ENCODE results near the gene PAIP2B. TPM values are rescaled to one million over a fixed set of nuclear protein-coding genes. Genes with fewer than 3 reads are reported as not detected.
"Not testable (repeated sequence)": the region's sequence is repeated elsewhere in the genome, so short reads cannot be mapped to it uniquely, and the experiment has no call there.

PAIP2B gene
- total RNA-seq, 6 experiments from 2014 or later = 0.11 to 0.40 (median 0.20) TPM

GRCh38 chr2:71190656-71191569, 36.0 kb downstream of the PAIP2B start:
- H3K4me1 Mint-ChIP-seq (ENCODE audit: low read depth) = no peaks in the 10 kb centered on the region
- H3K27ac Mint-ChIP-seq = no peak overlapping the region
- TF ChIP-seq CTCF (IDR thresholded peaks at IDR 0.05) = peak; percentile 55
- no peaks in the 10 kb centered on the region for H3K36me3 Mint-ChIP-seq (ENCODE audit: low read depth)
- DNase-seq = peak; percentile 16
- peaks cover 15% of the 10 kb centered on the region for H3K27me3 Mint-ChIP-seq (ENCODE audit: insufficient read depth)
- H3K4me3 Mint-ChIP-seq = no peak overlapping the region
- H3K9me3 Mint-ChIP-seq = peaks cover 2% of the 10 kb centered on the region; the same call in 1 of the 2 replicates

- Mint-ChIP-seq H3K9me3 (no peaks in the 10 kb centered on the region), H3K27me3 (ENCODE audit: insufficient read depth) (peaks cover 14% of the 10 kb centered on the region), H3K4me1 (ENCODE audit: low read depth) (peaks cover 12% of the 10 kb centered on the region), H3K4me3 (no peak overlapping the region), H3K36me3 (ENCODE audit: low read depth) (no peaks in the 10 kb centered on the region), H3K27ac (no peak overlapping the region)
- TF ChIP-seq CTCF (IDR thresholded peaks at IDR 0.05) = no peak
- DNase-seq = no peak
Observed at GRCh38 chr2:71187589-71187988, 39.3 kb downstream of the PAIP2B start.

- no peaks in the 10 kb centered on the region for H3K36me3 Mint-ChIP-seq (ENCODE audit: low read depth)
Observed at GRCh38 chr2:71186973-71187372, 39.9 kb downstream of the PAIP2B start.

GRCh38 chr2:71183306-71184115, 43.4 kb downstream of the PAIP2B start:
- peaks cover 17% of the 10 kb centered on the region for H3K27me3 Mint-ChIP-seq (ENCODE audit: insufficient read depth)
- not testable (repeated sequence) for H3K9me3 Mint-ChIP-seq; H3K4me3 Mint-ChIP-seq; H3K27ac Mint-ChIP-seq; H3K36me3 Mint-ChIP-seq (ENCODE audit: low read depth); DNase-seq
- peaks cover 18% of the 10 kb centered on the region for H3K4me1 Mint-ChIP-seq (ENCODE audit: low read depth)

More at GRCh38 chr2:71186973-71187372, 39.9 kb downstream of the PAIP2B start:
- no peak for DNase-seq
- Mint-ChIP-seq H3K9me3 (no peaks in the 10 kb centered on the region), H3K27ac (no peak overlapping the region), H3K27me3 (ENCODE audit: insufficient read depth) (peaks cover 14% of the 10 kb centered on the region), H3K4me1 (ENCODE audit: low read depth) (peaks cover 12% of the 10 kb centered on the region), H3K4me3 (no peak overlapping the region)
- TF ChIP-seq CTCF (IDR thresholded peaks at IDR 0.05) = no peak

GRCh38 chr2:71181316-71181715, 45.6 kb downstream of the PAIP2B start:
- TF ChIP-seq CTCF (IDR thresholded peaks at IDR 0.05) = no peak
- no peaks in the 10 kb centered on the region for H3K9me3 Mint-ChIP-seq
- H3K27me3 Mint-ChIP-seq (ENCODE audit: insufficient read depth) = peaks cover 25% of the 10 kb centered on the region
- DNase-seq = peak; percentile 47
- H3K4me1 Mint-ChIP-seq (ENCODE audit: low read depth) = peaks cover 18% of the 10 kb centered on the region
- no peaks in the 10 kb centered on the region for H3K36me3 Mint-ChIP-seq (ENCODE audit: low read depth)
- no peak overlapping the region for H3K27ac Mint-ChIP-seq
- no peak overlapping the region for H3K4me3 Mint-ChIP-seq

GRCh38 chr2:71178836-71179235, 48.1 kb downstream of the PAIP2B start:
- H3K4me3 Mint-ChIP-seq, H3K9me3 Mint-ChIP-seq: not testable (repeated sequence)
- H3K4me1 Mint-ChIP-seq (ENCODE audit: low read depth) = peaks cover 12% of the 10 kb centered on the region

More at GRCh38 chr2:71178836-71179235, 48.1 kb downstream of the PAIP2B start:
- peaks cover 25% of the 10 kb centered on the region for H3K27me3 Mint-ChIP-seq (ENCODE audit: insufficient read depth)
- not testable (repeated sequence) for H3K27ac Mint-ChIP-seq; H3K36me3 Mint-ChIP-seq (ENCODE audit: low read depth); DNase-seq

Measured in HFFc6 (cell line).